Activated CD8-positive, alpha-beta memory T cell treated with anti-CD3 and anti-CD28 coated beads for 36 hours (primary cell): ENCODE measurements around the gene AKR1B1. TPM values are rescaled to one million over a fixed set of nuclear protein-coding genes. Genes with fewer than 3 reads are reported as not detected.

Experiments used
- CTCF ChIA-PET: fragments of 350-600 bp; sonication (Branson Sonifier 250); formaldehyde crosslinking; loops from one replicate; lab custom pipeline; 2021; ENCODE audit warnings: antibody characterized with exemption; lab: Charles Lee
- POLR2A ChIA-PET: fragments of 350-600 bp; sonication (Branson Sonifier 250); formaldehyde crosslinking; loops from one replicate; lab custom pipeline; 2021; ENCODE audit warnings: antibody characterized with exemption; lab: Charles Lee
- total RNA-seq, 2 experiments: library from RNA; stranded (reverse); gene quantifications; one replicate each; pipeline ENCODE4 v1.2.3, GENCODE V29; 2021

Gene AKR1B1
- total RNA-seq, 2 experiments from 2014 or later = 122 TPM

- POLR2A ChIA-PET = no interaction called here
- CTCF ChIA-PET = interaction anchor here (1.9 kb wide), 1 partner anchor 41 kb away, joined by 5 read pairs; no protein-coding TSS in a partner anchor
These were observed 15.0 kb upstream of the AKR1B1 start for GRCh38 chr7:134473861-134474291.

DNA sequence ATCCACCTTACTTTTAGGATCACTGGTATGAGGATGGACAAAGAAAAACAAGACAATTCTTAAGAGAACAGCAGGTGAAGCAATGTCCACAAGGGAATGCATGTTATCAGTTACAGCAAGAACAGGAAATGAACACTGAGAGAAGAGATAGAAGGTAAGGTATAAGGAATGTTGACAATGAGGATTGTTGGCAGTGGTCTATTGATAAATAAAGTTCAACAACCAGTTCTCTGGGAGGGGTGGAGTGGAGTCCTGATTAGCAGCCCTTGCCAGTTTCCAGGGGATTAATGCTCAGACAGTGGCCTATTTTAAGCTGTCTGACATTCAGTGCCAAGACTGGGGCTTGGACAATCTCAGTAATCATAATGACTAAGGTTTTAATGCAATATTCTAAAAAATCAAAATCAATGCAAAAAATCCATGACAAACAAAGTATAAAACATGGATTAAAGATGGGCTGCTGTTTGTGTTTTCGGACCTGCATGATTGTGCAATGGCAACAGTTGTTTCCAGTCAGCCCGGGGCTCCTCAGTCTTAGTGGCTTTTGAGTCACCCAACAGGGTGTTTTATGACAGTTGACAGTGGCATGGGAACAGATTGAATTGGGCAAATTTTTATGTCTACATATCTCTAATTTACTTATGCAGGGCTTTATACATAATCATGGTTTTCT lies 13.8 kb upstream of the AKR1B1 start:
- ChIA-PET CTCF (interaction anchor here (1.9 kb wide), 1 partner anchor 40 kb away, joined by 5 read pairs; no protein-coding TSS in a partner anchor), POLR2A (no interaction called here)

- ChIA-PET CTCF (no interaction called here), POLR2A (no interaction called here)
These were observed 12.0 kb upstream of the AKR1B1 start for GRCh38 chr7:134470864-134471263.

DNA sequence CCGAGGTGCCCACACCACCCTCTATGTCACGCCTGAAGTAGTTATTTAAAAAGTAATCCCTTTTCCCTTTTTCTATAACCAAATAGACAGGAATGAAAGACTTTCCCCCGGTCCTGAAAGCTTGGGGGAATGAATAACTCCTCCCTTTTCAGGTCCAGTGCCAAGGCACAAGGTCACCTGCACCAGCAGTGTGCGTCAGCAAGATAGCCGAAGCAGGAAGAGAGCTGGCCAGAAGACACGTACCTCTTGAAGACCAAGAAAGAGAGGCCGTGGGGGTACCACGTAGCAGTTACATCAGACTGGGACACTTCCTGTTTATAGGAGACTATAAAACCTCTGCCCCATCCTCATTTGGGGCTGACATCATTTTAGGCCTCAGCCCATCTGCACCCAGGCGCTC lies 10.7 kb upstream of the AKR1B1 start:
- CTCF ChIA-PET = no interaction called here
- POLR2A ChIA-PET = no interaction called here

GRCh38 chr7:134468475-134468874 lies 9.6 kb upstream of the AKR1B1 start:
- ChIA-PET CTCF (no interaction called here), POLR2A (no interaction called here)

DNA sequence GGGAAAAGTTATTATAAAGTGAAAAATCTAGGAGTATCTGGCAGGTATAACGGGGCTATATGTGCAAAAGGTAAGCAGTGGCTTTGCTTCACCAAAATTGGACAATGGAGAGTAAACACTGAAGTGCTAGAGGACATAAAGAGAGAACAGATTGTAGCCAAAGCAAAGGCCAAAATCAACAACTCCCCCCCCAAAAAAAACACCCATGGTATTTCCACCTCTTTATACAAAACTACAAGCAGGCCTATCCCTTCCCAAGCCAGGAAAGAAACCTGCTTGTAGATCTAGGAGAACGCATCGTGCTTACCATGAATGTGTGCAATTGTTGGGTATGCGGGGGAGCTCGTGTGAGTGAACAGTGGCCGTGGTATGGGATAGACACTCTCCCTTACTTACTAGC lies 9.2 kb upstream of the AKR1B1 start:
- ChIA-PET POLR2A (no interaction called here), CTCF (interaction anchor here (1.2 kb wide), 1 partner anchor 35 kb away, joined by 3 read pairs; no protein-coding TSS in a partner anchor)

GRCh38 chr7:134465491-134465890 lies 6.6 kb upstream of the AKR1B1 start:
- ChIA-PET POLR2A (no interaction called here), CTCF (no interaction called here)

- POLR2A ChIA-PET = no interaction called here
- CTCF ChIA-PET = no interaction called here
These were observed 5.6 kb upstream of the AKR1B1 start for GRCh38 chr7:134464496-134464895.

- ChIA-PET CTCF (no interaction called here), POLR2A (no interaction called here)
These were observed 4.9 kb upstream of the AKR1B1 start for GRCh38 chr7:134463751-134464150.

- CTCF ChIA-PET = no interaction called here
- POLR2A ChIA-PET = no interaction called here
These were observed 3.5 kb upstream of the AKR1B1 start for GRCh38 chr7:134462337-134462925.

- POLR2A ChIA-PET = no interaction called here
- CTCF ChIA-PET = no interaction called here
These were observed 3.0 kb upstream of the AKR1B1 start for GRCh38 chr7:134461916-134462315.

- ChIA-PET POLR2A (no interaction called here), CTCF (interaction anchor here (1.7 to 2.6 kb wide), 3 partner anchors 14 to 35 kb away, joined by 4 to 11 read pairs (median 4); no protein-coding TSS in a partner anchor)
These were observed 1.1 kb upstream of the AKR1B1 start for GRCh38 chr7:134459981-134460380.

- POLR2A ChIA-PET = interaction anchor here (1.0 kb wide), 1 partner anchor 26 kb away, joined by 3 read pairs; no protein-coding TSS in a partner anchor
- CTCF ChIA-PET = interaction anchor here (0.8 to 2.6 kb wide), 9 partner anchors 10 to 148 kb away, joined by 3 to 11 read pairs (median 4); partner anchors contain the start of gene AKR1B15
These were observed 527 bp downstream of the AKR1B1 start for GRCh38 chr7:134458341-134458805.

- CTCF ChIA-PET = interaction anchor here (1.2 to 1.6 kb wide), 2 partner anchors 57 to 149 kb away, joined by 3 to 6 read pairs; no protein-coding TSS in a partner anchor
- POLR2A ChIA-PET = no interaction called here
These were observed 1.7 kb downstream of the AKR1B1 start for GRCh38 chr7:134457210-134457609.

GRCh38 chr7:134454277-134454676 lies 4.6 kb downstream of the AKR1B1 start:
- ChIA-PET POLR2A (no interaction called here), CTCF (no interaction called here)

DNA sequence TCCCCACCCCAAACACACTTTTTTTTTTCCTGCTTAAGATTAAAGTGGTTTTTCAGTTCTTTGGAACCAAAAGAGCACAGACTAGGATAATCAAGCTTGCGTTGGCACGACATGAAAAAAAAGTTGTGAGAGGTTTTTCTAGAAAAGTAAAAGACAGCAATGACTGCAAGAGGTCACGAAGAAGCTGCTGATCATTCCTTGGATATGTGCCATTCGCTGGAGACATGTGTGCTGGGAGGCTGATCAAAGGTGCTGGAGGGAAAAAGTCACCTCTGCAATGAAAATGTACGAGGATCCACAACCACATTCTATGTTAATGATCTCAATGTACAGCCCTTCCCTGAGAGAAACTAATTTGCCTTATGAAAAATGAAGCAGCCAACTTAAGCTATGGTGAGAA lies 5.4 kb downstream of the AKR1B1 start:
- CTCF ChIA-PET = no interaction called here

DNA sequence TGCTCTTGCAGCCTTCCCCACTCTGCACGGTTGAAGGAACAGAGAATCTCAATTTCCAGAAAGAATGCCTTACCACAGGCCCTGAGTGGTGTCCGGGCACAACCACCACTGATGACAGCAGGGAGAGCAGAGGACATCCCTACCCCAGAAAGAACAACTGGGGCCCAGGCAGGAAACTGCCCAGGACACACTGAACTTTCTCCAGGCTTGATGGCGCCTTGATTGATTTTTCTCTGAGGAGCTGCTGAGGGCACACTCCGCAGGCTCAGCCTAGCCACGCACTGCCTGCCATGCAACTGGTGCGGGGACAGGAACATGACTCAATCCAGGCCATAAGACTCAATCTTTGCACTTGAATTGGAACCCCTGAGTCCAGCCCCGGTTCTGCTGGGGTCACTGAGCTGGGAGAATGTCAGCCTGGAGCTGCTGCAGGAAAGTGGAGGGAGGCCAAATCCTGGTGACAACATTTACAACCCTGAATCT lies 5.9 kb downstream of the AKR1B1 start:
- CTCF ChIA-PET = no interaction called here
- POLR2A ChIA-PET = no interaction called here

More for the DNA sequence above, 5.4 kb downstream of the AKR1B1 start:
- POLR2A ChIA-PET = no interaction called here

DNA sequence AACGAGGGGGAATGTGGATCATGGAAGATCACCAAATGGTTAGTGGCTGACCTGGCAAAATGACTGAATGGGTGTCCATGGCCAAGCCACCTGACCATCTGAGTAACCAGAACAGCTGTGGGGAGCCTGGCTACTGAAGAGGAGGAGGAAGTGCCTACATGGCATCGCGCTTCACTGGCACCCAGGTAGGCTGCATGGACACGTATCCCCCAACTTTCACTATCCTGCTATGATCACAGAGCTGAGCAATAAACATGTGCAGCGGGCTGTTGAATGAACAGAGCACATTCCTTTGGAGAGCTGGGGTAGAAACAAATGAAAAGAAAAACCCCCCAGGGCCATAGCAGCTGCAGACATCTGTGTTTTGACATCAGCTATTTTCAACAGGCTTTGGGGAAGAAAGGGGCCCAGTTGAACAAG lies 6.5 kb downstream of the AKR1B1 start:
- CTCF ChIA-PET = no interaction called here
- POLR2A ChIA-PET = no interaction called here

- ChIA-PET POLR2A (no interaction called here), CTCF (no interaction called here)
These were observed 7.2 kb downstream of the AKR1B1 start for GRCh38 chr7:134451656-134452055.

DNA sequence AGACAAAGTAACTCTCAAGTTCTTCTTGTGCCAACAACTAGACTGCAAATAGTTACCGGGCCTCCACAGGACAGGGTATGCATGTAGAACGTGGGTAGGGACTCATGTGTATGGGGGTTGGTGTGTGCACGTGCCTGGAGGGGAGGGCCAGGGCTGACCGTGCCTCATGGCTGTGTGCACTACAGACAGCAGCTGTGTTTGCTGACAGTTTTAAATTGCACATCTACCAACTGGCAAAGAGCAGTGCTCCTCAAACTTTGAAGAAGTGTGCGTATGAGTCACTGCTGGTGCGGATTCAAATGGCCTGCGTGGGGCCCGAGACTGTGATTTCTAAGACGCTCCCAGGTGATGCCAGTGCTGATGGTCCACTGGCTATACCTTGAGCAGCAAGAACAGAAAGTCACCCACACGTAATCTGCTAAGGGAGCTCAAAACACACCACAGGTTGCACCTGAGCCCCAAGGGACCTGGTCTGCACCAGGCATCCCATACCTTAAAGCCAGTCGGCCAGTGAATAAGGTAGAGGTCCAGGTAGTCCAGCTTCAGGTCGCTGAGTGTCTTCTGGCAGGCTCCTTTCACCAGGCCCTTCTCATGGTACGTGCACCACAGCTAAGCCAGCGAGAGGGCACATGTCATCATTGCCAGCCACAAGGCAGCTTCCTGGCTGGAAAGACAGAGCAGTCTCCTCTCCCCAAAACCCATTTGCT lies 8.5 kb downstream of the AKR1B1 start:
- ChIA-PET POLR2A (no interaction called here), CTCF (interaction anchor here (2.0 kb wide), 1 partner anchor 18 kb away, joined by 5 read pairs; no protein-coding TSS in a partner anchor)
